Measurements from ENCODE around the gene EHMT2.
"Not testable (repeated sequence)": the region's sequence is repeated elsewhere in the genome, so short reads cannot be mapped to it uniquely, and the experiment has no call there.

EHMT2 gene

GRCh38 chr6:31838114-31838553 is 59.4 kb downstream of the EHMT2 start:
- not testable (repeated sequence) for DNase-seq (ENCODE audit: low spot score)

- DNase-seq (ENCODE audit: low spot score), result no peak
Observed at GRCh38 chr6:31837369-31838113, 60.0 kb downstream of the EHMT2 start.

- no peak for DNase-seq (ENCODE audit: low spot score)
Observed at GRCh38 chr6:31836474-31837368, 60.8 kb downstream of the EHMT2 start.

GRCh38 chr6:31836047-31836473 is 61.4 kb downstream of the EHMT2 start:
- no peak for DNase-seq (ENCODE audit: low spot score)

- peak; percentile 90 for DNase-seq (ENCODE audit: low spot score)
Observed at GRCh38 chr6:31834367-31835250, 62.9 kb downstream of the EHMT2 start.

GRCh38 chr6:31831350-31832215 is 65.9 kb downstream of the EHMT2 start:
- no peak for DNase-seq (ENCODE audit: low spot score)

- DNase-seq (ENCODE audit: low spot score), result no peak
Observed at GRCh38 chr6:31830886-31831335, 66.6 kb downstream of the EHMT2 start.
